ENCODE measurements around the gene NR4A2.

DNA sequence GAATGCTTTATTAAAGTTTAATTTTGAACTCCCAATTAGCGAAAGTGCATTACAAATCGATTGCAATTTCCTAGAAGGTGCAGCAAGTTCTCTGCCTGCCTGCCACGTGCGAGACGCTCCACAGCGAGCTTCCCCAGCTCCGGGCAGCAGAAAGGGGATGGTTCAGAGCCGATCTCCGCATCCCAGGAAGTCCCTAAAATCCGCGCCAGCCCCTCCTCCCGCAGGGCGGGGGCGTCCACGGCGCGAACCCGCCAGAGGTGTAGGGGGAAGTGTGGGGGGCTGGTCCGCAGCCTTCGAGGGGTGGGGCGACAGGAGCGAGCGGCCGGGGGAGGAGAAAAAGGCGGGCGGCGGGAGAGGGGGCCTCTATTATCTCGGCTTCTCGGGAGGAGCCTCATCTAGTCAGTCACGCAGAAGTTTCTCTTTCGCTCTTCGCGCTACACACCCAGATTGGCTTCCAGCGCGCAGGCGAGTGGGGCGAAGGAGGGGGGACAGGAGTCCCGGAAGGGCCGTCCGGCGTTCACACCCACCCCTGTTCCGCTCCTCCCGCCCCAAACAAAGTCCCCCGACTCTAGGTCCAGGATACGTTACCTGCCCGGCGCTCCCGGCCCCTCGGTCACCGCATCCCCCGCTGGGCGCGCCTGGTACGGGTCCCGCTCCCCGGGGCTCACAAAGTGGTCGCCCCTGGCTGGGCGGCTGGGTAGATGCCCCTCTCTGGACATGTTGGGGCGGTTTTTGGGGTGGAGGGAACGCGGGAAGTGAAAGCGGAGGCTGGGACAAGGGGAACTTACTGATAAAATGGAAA is 9.1 kb upstream of the NR4A2 start:
- TF ChIP-seq, protein P1, sequence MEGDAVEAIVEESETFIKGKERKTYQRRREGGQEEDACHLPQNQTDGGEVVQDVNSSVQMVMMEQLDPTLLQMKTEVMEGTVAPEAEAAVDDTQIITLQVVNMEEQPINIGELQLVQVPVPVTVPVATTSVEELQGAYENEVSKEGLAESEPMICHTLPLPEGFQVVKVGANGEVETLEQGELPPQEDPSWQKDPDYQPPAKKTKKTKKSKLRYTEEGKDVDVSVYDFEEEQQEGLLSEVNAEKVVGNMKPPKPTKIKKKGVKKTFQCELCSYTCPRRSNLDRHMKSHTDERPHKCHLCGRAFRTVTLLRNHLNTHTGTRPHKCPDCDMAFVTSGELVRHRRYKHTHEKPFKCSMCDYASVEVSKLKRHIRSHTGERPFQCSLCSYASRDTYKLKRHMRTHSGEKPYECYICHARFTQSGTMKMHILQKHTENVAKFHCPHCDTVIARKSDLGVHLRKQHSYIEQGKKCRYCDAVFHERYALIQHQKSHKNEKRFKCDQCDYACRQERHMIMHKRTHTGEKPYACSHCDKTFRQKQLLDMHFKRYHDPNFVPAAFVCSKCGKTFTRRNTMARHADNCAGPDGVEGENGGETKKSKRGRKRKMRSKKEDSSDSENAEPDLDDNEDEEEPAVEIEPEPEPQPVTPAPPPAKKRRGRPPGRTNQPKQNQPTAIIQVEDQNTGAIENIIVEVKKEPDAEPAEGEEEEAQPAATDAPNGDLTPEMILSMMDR (conservative IDR thresholded peaks at IDR 0.05; ENCODE audit: low read depth, low read length): no peak
- TF ChIP-seq EZH2 (IDR thresholded peaks at IDR 0.05; ENCODE audit: low read length, unreplicated experiment): no peak

Data from PC-3 (cell line).